Mesenchymal stem cell (in vitro differentiated cells and primary cell): Measurements from ENCODE around the gene NUDT22.

Experiments used
- DNase-seq: peaks from one replicate; pipeline ENCODE4 v3.0.0-alpha.2; 2013
- H2AFZ ChIP-seq: one replicate; pipeline ENCODE4 v1.6.1; 2013; ENCODE audit warnings: low read depth, mild to moderate bottlenecking, control low read depth, inconsistent platforms, low read length, moderate library complexity
- H2AK5ac ChIP-seq: 2 replicates; pipeline ENCODE4 v1.6.1; 2013; ENCODE audit warnings: low read length, moderate library complexity, mild to moderate bottlenecking, inconsistent platforms; ENCODE audit not compliant: severe bottlenecking
- H2BK120ac ChIP-seq: one replicate; pipeline ENCODE4 v1.6.1; 2013; ENCODE audit warnings: low read depth, mild to moderate bottlenecking, inconsistent platforms, low read length, moderate library complexity
- H2BK12ac ChIP-seq, 2 experiments: one replicate each; pipeline ENCODE4 v1.6.1; 2013; ENCODE audit warnings: inconsistent platforms in 2 of 2, low read length in 2 of 2, mild to moderate bottlenecking in 2 of 2, moderate library complexity in 2 of 2, control low read depth in 1 of 2
- H2BK15ac ChIP-seq: one replicate; pipeline ENCODE4 v1.6.1; 2013; ENCODE audit warnings: mild to moderate bottlenecking, low read depth, inconsistent platforms; ENCODE audit not compliant: poor library complexity, severe bottlenecking
- H2BK5ac ChIP-seq: 2 replicates; pipeline ENCODE4 v1.6.1; 2013; ENCODE audit warnings: low read depth, mild to moderate bottlenecking, low read length, control low read depth, inconsistent platforms; ENCODE audit not compliant: poor library complexity, severe bottlenecking
- H3K14ac ChIP-seq, 2 experiments: one replicate each; pipeline ENCODE4 v1.6.1; 2013; ENCODE audit warnings: inconsistent platforms in 2 of 2, low read length in 2 of 2, control low read depth in 1 of 2, mild to moderate bottlenecking in 1 of 2, moderate library complexity in 1 of 2
- H3K18ac ChIP-seq, 2 experiments: one replicate each; pipeline ENCODE4 v1.6.1; 2013; ENCODE audit warnings: inconsistent platforms in 2 of 2, low read length in 2 of 2, control low read depth in 1 of 2, low read depth in 1 of 2, mild to moderate bottlenecking in 1 of 2
- H3K23ac ChIP-seq, 2 experiments: one replicate each; pipeline ENCODE4 v1.6.1; 2013; ENCODE audit warnings: inconsistent platforms in 2 of 2, low read length in 2 of 2, mild to moderate bottlenecking in 2 of 2, moderate library complexity in 2 of 2, control low read depth in 1 of 2
- H3K27ac ChIP-seq: 2 replicates; pipeline ENCODE4 v1.5.1; 2013; ENCODE audit warnings: mild to moderate bottlenecking, moderate library complexity, low read length, control low read depth, inconsistent platforms; ENCODE audit not compliant: poor library complexity, severe bottlenecking
- H3K27me3 ChIP-seq, 2 experiments: 2 replicates each; pipeline versions ENCODE4 v1.6.1 to v1.7.0; 2013; ENCODE audit warnings: low read length in 2 of 2, mild to moderate bottlenecking in 2 of 2, moderate library complexity in 2 of 2, control low read depth in 1 of 2, inconsistent platforms in 1 of 2; ENCODE audit not compliant: control insufficient read depth in 1 of 2, insufficient read depth in 1 of 2
- H3K36me3 ChIP-seq, 2 experiments: 2 replicates each; pipeline versions ENCODE4 v1.6.1 to v1.7.0; 2013; ENCODE audit warnings: low read length in 2 of 2, control low read depth in 1 of 2, inconsistent platforms in 1 of 2, low read depth in 1 of 2, mild to moderate bottlenecking in 1 of 2; ENCODE audit not compliant: insufficient read depth in 2 of 2, control insufficient read depth in 1 of 2
- H3K4ac ChIP-seq, 2 experiments: one replicate each; pipeline ENCODE4 v1.6.1; 2013; ENCODE audit warnings: inconsistent platforms in 2 of 2, low read length in 2 of 2, mild to moderate bottlenecking in 2 of 2, moderate library complexity in 2 of 2, control low read depth in 1 of 2, low read depth in 1 of 2
- H3K4me1 ChIP-seq: 2 replicates; pipeline ENCODE4 v1.6.1; 2013; ENCODE audit warnings: low read depth, low read length, control low read depth; ENCODE audit not compliant: control insufficient read depth, insufficient read depth
- H3K4me2 ChIP-seq: 2 replicates; pipeline ENCODE4 v1.6.1; 2013; ENCODE audit warnings: low read length, mild to moderate bottlenecking, inconsistent platforms; ENCODE audit not compliant: poor library complexity, severe bottlenecking
- H3K4me3 ChIP-seq, 2 experiments: 2 replicates each; pipeline versions ENCODE4 v1.5.1 to v1.7.0; 2013; ENCODE audit warnings: low read length in 2 of 2, mild to moderate bottlenecking in 2 of 2, control low read depth in 1 of 2, low read depth in 1 of 2; ENCODE audit not compliant: insufficient read depth in 1 of 2
- H3K79me1 ChIP-seq: replicated peaks from 2 replicates; pipeline ENCODE4 v1.6.1; 2013; ENCODE audit warnings: mild to moderate bottlenecking, control low read depth, low read length, inconsistent platforms; ENCODE audit not compliant: poor library complexity, severe bottlenecking
- H3K9ac ChIP-seq: 2 replicates; pipeline ENCODE4 v1.7.0; 2013; ENCODE audit warnings: mild to moderate bottlenecking, low read length, moderate library complexity
- H3K9me3 ChIP-seq: 2 replicates; pipeline ENCODE4 v1.7.0; 2013; ENCODE audit warnings: mild to moderate bottlenecking, low read length; ENCODE audit not compliant: control insufficient read depth
- H4K8ac ChIP-seq: one replicate; pipeline ENCODE4 v1.6.1; 2013; ENCODE audit warnings: inconsistent platforms, mild to moderate bottlenecking, low read length, moderate library complexity
- H4K91ac ChIP-seq: one replicate; pipeline ENCODE4 v1.6.1; 2013; ENCODE audit warnings: mild to moderate bottlenecking, low read length, inconsistent platforms
- WGBS: methylation state at CpG from one replicate; pipeline ENCODE4 v1.1.7; 2013; ENCODE audit warnings: mixed read lengths; 5-methylcytosine and 5-hydroxymethylcytosine counted together

Gene NUDT22

GRCh38 chr11:64224891-64225607 is 1.0 kb upstream of the NUDT22 start:
- H2BK12ac ChIP-seq: no peak overlapping the region
- peak overlapping the region; percentile 95 for H3K9ac ChIP-seq
- H3K4me2 ChIP-seq: peak overlapping the region; percentile 89
- no peak for DNase-seq
- H3K9me3 ChIP-seq: no peaks in the 10 kb centered on the region
- H3K27ac ChIP-seq: peak overlapping the region; percentile 2
- H3K27me3 ChIP-seq: no peaks in the 10 kb centered on the region
- no peak overlapping the region for H3K23ac ChIP-seq
- no peak overlapping the region for H3K14ac ChIP-seq
- peak overlapping the region; percentile 92 to 95 for H3K4me3 ChIP-seq
- H2AFZ ChIP-seq: no peak overlapping the region
- H3K36me3 ChIP-seq: peaks cover 23 to 36% of the 10 kb centered on the region in 2 experiments
- H2BK15ac ChIP-seq: peak overlapping the region; percentile 44
- 82% methylated on average over 21 of the region's 22 CpGs for WGBS
- H4K8ac ChIP-seq: peak overlapping the region; percentile 22
- H2BK5ac ChIP-seq: no peak overlapping the region
- H3K79me1 ChIP-seq: peaks cover 23% of the 10 kb centered on the region
- H3K18ac ChIP-seq: no peak overlapping the region
- H3K4ac ChIP-seq: peak overlapping the region in 1 of 2 experiments; percentile 68
- peaks cover 51% of the 10 kb centered on the region for H3K4me1 ChIP-seq
- no peak overlapping the region for H2BK120ac ChIP-seq
- no peak overlapping the region for H2AK5ac ChIP-seq
- H4K91ac ChIP-seq: peak overlapping the region; percentile 49

DNA sequence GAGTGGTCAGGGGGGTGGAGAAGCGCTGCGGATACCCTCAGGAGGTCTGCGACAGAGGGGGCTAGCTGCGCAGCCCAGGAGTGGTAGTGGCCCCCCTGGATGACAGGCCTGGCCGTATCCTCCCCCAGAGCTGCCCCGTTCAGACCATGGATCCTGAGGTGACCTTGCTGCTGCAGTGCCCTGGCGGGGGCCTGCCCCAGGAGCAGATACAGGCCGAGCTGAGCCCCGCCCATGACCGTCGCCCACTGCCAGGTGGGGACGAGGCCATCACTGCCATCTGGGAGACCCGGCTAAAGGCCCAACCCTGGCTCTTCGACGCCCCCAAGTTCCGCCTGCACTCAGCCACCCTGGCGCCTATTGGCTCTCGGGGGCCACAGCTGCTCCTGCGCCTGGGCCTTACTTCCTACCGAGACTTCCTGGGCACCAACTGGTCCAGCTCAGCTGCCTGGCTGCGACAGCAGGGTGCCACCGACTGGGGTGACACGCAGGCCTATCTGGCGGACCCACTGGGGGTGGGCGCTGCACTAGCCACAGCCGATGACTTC is 505 bp downstream of the NUDT22 start:
- WGBS: 33% methylated on average over 26 of the region's 26 CpGs
- peaks cover 14 to 25% of the 10 kb centered on the region in 2 experiments for H3K36me3 ChIP-seq
- peak overlapping the region; percentile 92 to 95 for H3K4me3 ChIP-seq
- peak overlapping the region in 1 of 2 experiments; percentile 63 for H3K14ac ChIP-seq
- H3K4me2 ChIP-seq: peak overlapping the region; percentile 82
- H3K23ac ChIP-seq: peak overlapping the region in 1 of 2 experiments; percentile 83
- peak overlapping the region; percentile 86 to 97 for H3K18ac ChIP-seq
- H3K27me3 ChIP-seq: no peaks in the 10 kb centered on the region
- peak overlapping the region; percentile 76 for H2AFZ ChIP-seq
- H4K91ac ChIP-seq: peak overlapping the region; percentile 93
- H3K9ac ChIP-seq: peak overlapping the region; percentile 95
- peak overlapping the region; percentile 58 for H3K27ac ChIP-seq
- no peak for DNase-seq
- peaks cover 53% of the 10 kb centered on the region for H3K4me1 ChIP-seq
- H2BK12ac ChIP-seq: peak overlapping the region; percentile 28 to 70
- H2BK120ac ChIP-seq: peak overlapping the region; percentile 50
- peak overlapping the region; percentile 88 to 94 for H3K4ac ChIP-seq
- H3K9me3 ChIP-seq: no peaks in the 10 kb centered on the region
- H4K8ac ChIP-seq: peak overlapping the region; percentile 96
- H2AK5ac ChIP-seq: peak overlapping the region; percentile 51
- H2BK5ac ChIP-seq: peak overlapping the region; percentile 90
- peak overlapping the region; percentile 73 for H2BK15ac ChIP-seq
- H3K79me1 ChIP-seq: peaks cover 26% of the 10 kb centered on the region

DNA sequence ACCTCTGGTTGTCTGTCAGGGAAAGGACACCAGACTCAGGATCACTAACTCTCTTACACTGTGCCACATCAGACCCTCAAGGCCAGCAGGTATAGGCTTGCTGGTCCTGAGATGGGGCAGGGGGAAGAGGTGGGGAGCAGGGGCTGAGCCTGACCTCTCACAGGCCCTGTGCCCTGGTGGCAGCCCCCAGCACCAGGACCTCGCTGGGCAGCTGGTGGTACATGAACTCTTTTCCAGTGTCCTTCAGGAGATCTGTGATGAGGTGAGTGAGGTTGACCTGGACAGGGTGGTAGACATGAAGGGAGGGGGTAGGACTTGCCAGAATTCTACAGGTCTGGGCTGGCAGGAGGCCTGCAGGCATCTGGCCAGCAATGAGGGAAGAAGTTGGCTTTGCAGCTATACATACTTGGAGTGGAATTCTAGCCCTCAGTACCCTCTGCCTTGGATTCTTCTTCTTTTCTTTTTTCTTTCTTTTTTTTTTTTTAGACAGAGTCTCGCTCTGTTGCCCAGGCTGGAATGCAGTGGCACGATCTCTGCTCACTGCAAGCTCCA is 1.4 kb downstream of the NUDT22 start:
- Histone ChIP-seq H3K27ac (peak overlapping the region; percentile 1), H3K14ac (no peak overlapping the region), H2AK5ac (peak overlapping the region; percentile 47), H3K4me3 (peak overlapping the region in 1 of 2 experiments; percentile 95), H4K91ac (peak overlapping the region; percentile 47), H3K9ac (peak overlapping the region; percentile 95), H3K18ac (no peak overlapping the region), H2BK5ac (no peak overlapping the region), H2BK15ac (no peak overlapping the region), H3K9me3 (no peaks in the 10 kb centered on the region), H2BK12ac (no peak overlapping the region), H2AFZ (no peak overlapping the region), H2BK120ac (no peak overlapping the region), H3K79me1 (peaks cover 32% of the 10 kb centered on the region), H4K8ac (no peak overlapping the region), H3K4me1 (peaks cover 62% of the 10 kb centered on the region), H3K4me2 (peak overlapping the region; percentile 82), H3K27me3 (no peaks in the 10 kb centered on the region), H3K36me3 (peaks cover 14 to 34% of the 10 kb centered on the region in 2 experiments), H3K23ac (peak overlapping the region in 1 of 2 experiments; percentile 70), H3K4ac (peak overlapping the region in 1 of 2 experiments; percentile 94)
- no peak for DNase-seq
- 86% methylated on average over 3 of the region's 3 CpGs for WGBS
